GM12878 (cell line): ENCODE data around the gene RSPH1. TPM values are rescaled to one million over a fixed set of nuclear protein-coding genes. Genes with fewer than 3 reads are reported as not detected.

Experiments used
- ATAC-seq: fragments of 200-7000 bp; cut with Tn5 transposase; 3 replicates; pipeline ENCODE4 v1.9.1; 2020; ENCODE audit warnings: mild to moderate bottlenecking, moderate library complexity
- BruUV-seq: library from RNA; stranded (reverse); fragments of 400-500 nt; replicated peaks from 2 replicates; lab custom pipeline; 2021; lab: Mats Ljungman, UMichigan
- CTCF ChIA-PET: fragments of 300-600 bp; sonication (Branson Sonifier 250); formaldehyde crosslinking; extraction: SDS; loops from one replicate; lab custom pipeline; 2021; ENCODE audit warnings: inconsistent platforms; lab: Yijun Ruan, JAX
- POLR2A ChIA-PET: fragments of 350-600 bp; formaldehyde crosslinking; extraction: SDS; loops from one replicate; lab custom pipeline; 2021; ENCODE audit warnings: inconsistent platforms; lab: Charles Lee
- RAD21 ChIA-PET: fragments of 300-600 bp; sonication (Branson Sonifier 250); formaldehyde crosslinking; loops from one replicate; lab custom pipeline; 2023; ENCODE audit warnings: antibody characterized with exemption; ENCODE audit not compliant: unreplicated experiment; lab: Charles Lee
- SMC1A ChIA-PET: fragments of 300-600 bp; sonication (Branson Sonifier 250); formaldehyde crosslinking; loops from one replicate; lab custom pipeline; 2023; ENCODE audit not compliant: unreplicated experiment, uncharacterized antibody; lab: Charles Lee
- DNase-seq: peaks from one replicate; pipeline ENCODE4 v3.0.0-alpha.2; 2011; ENCODE audit warnings: low read depth, low spot score
- FAIRE-seq: peaks from 3 replicates; lab custom pipeline; 2011; peaks lifted over from hg19 to GRCh38; lab: Jason Lieb, UNC
- H2AFZ ChIP-seq: 2 replicates; pipeline ENCODE4 v1.6.0; 2011; ENCODE audit warnings: low read depth, low read length, control low read depth; ENCODE audit not compliant: control insufficient read depth
- H3K27ac ChIP-seq: 2 replicates; pipeline ENCODE4 v1.5.1; 2011; ENCODE audit warnings: control low read depth; ENCODE audit not compliant: control insufficient read depth, insufficient read depth
- H3K27me3 ChIP-seq, 2 experiments: replicated peaks in 1 of 2; 2 replicates each; pipeline versions ENCODE4 v1.6.0 to v1.6.1; 2011; ENCODE audit warnings: low read length in 1 of 2; ENCODE audit not compliant: control insufficient read depth in 2 of 2, insufficient read depth in 2 of 2
- H3K36me3 ChIP-seq, 2 experiments: 2 replicates each; pipeline ENCODE4 v1.5.1; 2011; ENCODE audit warnings: low read length in 1 of 2; ENCODE audit not compliant: control insufficient read depth in 2 of 2, insufficient read depth in 2 of 2
- H3K4me1 ChIP-seq: 2 replicates; pipeline ENCODE4 v1.6.1; 2011; ENCODE audit warnings: mild to moderate bottlenecking, low read length, moderate library complexity, mixed read lengths; ENCODE audit not compliant: control insufficient read depth, insufficient read depth
- H3K4me2 ChIP-seq: 2 replicates; pipeline ENCODE4 v1.6.0; 2011; ENCODE audit warnings: control low read depth; ENCODE audit not compliant: control insufficient read depth, insufficient read depth
- H3K4me3 ChIP-seq: fragments of 200-600 bp; sonication (generic); 2 replicates; pipeline ENCODE4 v1.5.1; 2016
- H3K79me2 ChIP-seq: 2 replicates; pipeline ENCODE4 v1.6.0; 2011; ENCODE audit warnings: low read length; ENCODE audit not compliant: control insufficient read depth, insufficient read depth
- H3K9ac ChIP-seq: 2 replicates; pipeline ENCODE4 v1.8.0; 2011; ENCODE audit warnings: low read length, control low read depth, mixed read lengths; ENCODE audit not compliant: control insufficient read depth, insufficient read depth
- H3K9me3 ChIP-seq: replicated peaks from 3 replicates; pipeline ENCODE4 v1.5.1; 2011; ENCODE audit warnings: mild to moderate bottlenecking, low read length; ENCODE audit not compliant: control insufficient read depth, insufficient read depth
- H4K20me1 ChIP-seq: 2 replicates; pipeline ENCODE4 v1.6.0; 2011; ENCODE audit not compliant: control insufficient read depth, insufficient read depth
- ATF7 ChIP-seq: fragments of 450-650 bp; IDR thresholded peaks from 2 replicates; pipeline ENCODE4 v1.6.1; 2016; ENCODE audit warnings: low read depth, mild to moderate bottlenecking
- GABPA ChIP-seq: IDR thresholded peaks from 2 replicates; pipeline ENCODE4 v1.6.1; 2014; ENCODE audit warnings: antibody characterized with exemption, low read depth, mild to moderate bottlenecking, inconsistent platforms
- GATAD2B ChIP-seq: fragments of 450-650 bp; conservative IDR thresholded peaks from 2 replicates; pipeline ENCODE4 v1.6.1; 2017; ENCODE audit warnings: low read depth, mild to moderate bottlenecking, moderate library complexity
- HDGF ChIP-seq: fragments of 450-650 bp; IDR thresholded peaks from 2 replicates; pipeline ENCODE4 v1.6.1; 2016; ENCODE audit warnings: antibody characterized with exemption
- KDM1A ChIP-seq: fragments of 200-600 bp; sonication (generic); IDR thresholded peaks from 2 replicates; pipeline ENCODE4 v1.6.1; 2016; ENCODE audit warnings: borderline replicate concordance
- NFYA ChIP-seq: IDR thresholded peaks from 2 replicates; pipeline ENCODE4 v1.6.1; 2011; ENCODE audit warnings: low read depth, mild to moderate bottlenecking, low read length, improper control_type of control experiment, borderline replicate concordance
- NFYB ChIP-seq: IDR thresholded peaks from 2 replicates; pipeline ENCODE4 v1.6.1; 2011; ENCODE audit warnings: low read depth, mild to moderate bottlenecking, low read length, improper control_type of control experiment, moderate library complexity; ENCODE audit not compliant: insufficient read depth
- NR2C1 ChIP-seq: fragments of 450-650 bp; IDR thresholded peaks from 2 replicates; pipeline ENCODE4 v1.6.1; 2017; ENCODE audit warnings: antibody characterized with exemption, mild to moderate bottlenecking, moderate library complexity
- PAX5 ChIP-seq: IDR thresholded peaks from 2 replicates; pipeline ENCODE4 v1.6.1; 2011; ENCODE audit warnings: low read depth, low read length, borderline replicate concordance
- POLR2A ChIP-seq: IDR thresholded peaks from 2 replicates; pipeline ENCODE4 v1.6.1; 2011; ENCODE audit warnings: low read depth, mild to moderate bottlenecking, low read length
- POLR2AphosphoS5 ChIP-seq: IDR thresholded peaks from 2 replicates; pipeline ENCODE4 v1.6.1; 2011; ENCODE audit warnings: mild to moderate bottlenecking, low read length, inconsistent platforms
- SMC3 ChIP-seq: IDR thresholded peaks from 2 replicates; pipeline ENCODE4 v1.6.1; 2011; ENCODE audit warnings: low read length, improper control_type of control experiment, borderline replicate concordance
- SREBF1 ChIP-seq: IDR thresholded peaks from 2 replicates; pipeline ENCODE4 v1.6.1; 2012; ENCODE audit warnings: mild to moderate bottlenecking, low read length
- SRF ChIP-seq, 2 experiments: IDR thresholded peaks; 2 replicates each; pipeline ENCODE4 v1.6.1; 2011; ENCODE audit warnings: low read depth in 2 of 2, low read length in 2 of 2, mild to moderate bottlenecking in 1 of 2, moderate library complexity in 1 of 2
- YY1 ChIP-seq: IDR thresholded peaks from 2 replicates; pipeline ENCODE4 v1.6.1; 2011; ENCODE audit warnings: low read depth, mild to moderate bottlenecking, low read length
- ZNF274 ChIP-seq: IDR thresholded peaks from one replicate; pipeline ENCODE4 v1.8.0; 2011; ENCODE audit not compliant: insufficient read length, insufficient read depth
- WGBS: methylation state at CpG from one replicate; pipeline ENCODE4 v1.1.6; 2016; ENCODE audit warnings: low lambda C conversion rate; ENCODE audit not compliant: insufficient replicate concordance, insufficient coverage; ENCODE audit errors: missing lambda C conversion rate; 5-methylcytosine and 5-hydroxymethylcytosine counted together
- in situ Hi-C: fragments of 300-500 bp; cut with MboI; formaldehyde crosslinking; loops from 9 replicates; pipeline ENCODE4 v1.14.3; 2018; ENCODE audit warnings: mixed read lengths
- intact Hi-C: fragments of 100-400 bp; cut with micrococcal nuclease; formaldehyde crosslinking; loops from one replicate; pipeline ENCODE4 v1.14.2; 2022; ENCODE audit not compliant: unreplicated experiment
- polyA plus RNA-seq, 11 experiments: library from polyadenylated mRNA; depleted of rRNA in 4 of 11; unstranded in 6 of 11; stranded (reverse) in 5 of 11; fragments of >200 nt; fragmentation: Nextera tagmentation in 4 of 11; fragmentation: Illumina TruSeq in 1 of 11; extraction: Ambion mirVana in 4 of 11; extraction: Trizol in 1 of 11; gene quantifications; 1 replicate in 1 of 11; 2 replicates in 10 of 11; pipeline versions ENCODE4 v1.2.1 to v1.2.3, GENCODE V29; 2011 to 2016; ENCODE audit warnings: inconsistent platforms in 2 of 11, missing spikeins in 2 of 11, low read depth in 1 of 11
- total RNA-seq, 4 experiments: library from RNA; depleted of rRNA in 3 of 4; stranded (reverse); fragments of >200 nt in 3 of 4; fragmentation: Illumina TruSeq in 1 of 4; extraction: Trizol in 1 of 4; gene quantifications; 2 replicates each; pipeline versions ENCODE4 v1.2.1 to v1.2.3, GENCODE V29; 2013 to 2021
- TF ChIP-seq, protein P1 (sequence below): IDR thresholded peaks from 2 replicates; pipeline ENCODE4 v1.6.1; 2011; ENCODE audit warnings: low read depth, mild to moderate bottlenecking, low read length, moderate library complexity, borderline replicate concordance; ENCODE audit errors: extremely low read depth
- TF ChIP-seq, protein P2 (sequence below): fragments of 450-650 bp; IDR thresholded peaks from 2 replicates; pipeline ENCODE4 v1.6.1; 2017; ENCODE audit warnings: mild to moderate bottlenecking
- TF ChIP-seq, protein P3 (sequence below): fragments of 450-650 bp; conservative IDR thresholded peaks from 2 replicates; pipeline ENCODE4 v1.6.1; 2017; ENCODE audit warnings: mild to moderate bottlenecking, moderate library complexity
- TF ChIP-seq, protein P4 (sequence below): IDR thresholded peaks from 2 replicates; pipeline ENCODE4 v1.6.1; 2012; ENCODE audit warnings: low read depth, low read length, improper control_type of control experiment

RSPH1 gene
- total and polyA plus RNA-seq, 10 of the 15 experiments (the other 5 are each of a cell fraction or from before 2014, with no cell fraction given) = 0.11 to 1.4 (median 0.38) TPM

DNA sequence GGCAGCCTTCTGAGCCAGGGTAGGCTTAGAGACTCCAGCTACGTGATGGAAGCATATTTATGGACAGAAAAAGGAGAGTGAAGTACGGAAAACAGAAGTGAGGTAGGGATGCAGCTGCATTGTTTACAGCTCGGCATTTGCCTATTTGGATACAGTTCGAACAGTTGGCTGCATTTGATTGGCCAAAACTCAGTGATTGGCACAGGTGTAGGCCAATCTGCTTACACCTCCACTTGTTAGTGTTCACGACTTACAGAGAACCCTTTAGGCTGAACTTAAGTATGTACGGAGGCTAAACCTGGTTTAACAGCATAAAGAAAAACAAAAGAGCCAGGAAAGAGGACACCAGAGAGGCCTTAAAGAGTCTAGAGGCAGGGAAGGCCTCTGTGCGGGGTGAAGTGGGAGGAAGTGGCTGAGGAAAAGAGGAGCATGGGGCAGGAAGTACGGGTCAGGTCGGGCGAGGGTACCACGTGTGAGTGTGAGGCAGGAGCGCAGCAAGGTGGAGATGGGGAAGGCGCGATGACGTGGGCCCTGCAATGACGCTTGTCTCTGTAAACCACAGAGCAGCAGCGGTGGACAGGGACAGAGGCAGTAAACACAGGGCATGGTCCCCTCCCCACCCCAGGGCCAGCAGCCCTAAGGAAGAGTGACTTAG lies 32.0 kb downstream of the RSPH1 start:
- DNase-seq = no peak
- Histone ChIP-seq H3K4me1 (peaks cover 80% of the 10 kb centered on the region), H4K20me1 (no peaks in the 10 kb centered on the region), H3K79me2 (no peaks in the 10 kb centered on the region), H3K4me2 (no peak overlapping the region), H3K27ac (peak overlapping the region; percentile 59; the same call in 1 of the 2 replicates), H3K9me3 (no peaks in the 10 kb centered on the region), H2AFZ (peak overlapping the region; percentile 12), H3K27me3 (no peaks in the 10 kb centered on the region), H3K9ac (no peak overlapping the region), H3K4me3 (no peak overlapping the region), H3K36me3 (no peaks in the 10 kb centered on the region)
- BruUV-seq = no TSS peak
- ChIA-PET POLR2A (interaction anchor here (0.6 to 1.8 kb wide), 5 partner anchors 63 to 178 kb away, joined by 3 to 9 read pairs (median 5); no protein-coding TSS in a partner anchor), SMC1A (interaction anchor here (0.5 to 12.0 kb wide), 5 partner anchors 42 to 153 kb away, joined by 3 to 268 read pairs (median 4); no protein-coding TSS in a partner anchor), CTCF (interaction anchor here (0.6 to 7.8 kb wide), 2 partner anchors 12 to 72 kb away, joined by 3 to 168 read pairs; no protein-coding TSS in a partner anchor), RAD21 (interaction anchor here (0.8 to 7.2 kb wide), 5 partner anchors 12 to 71 kb away, joined by 3 to 146 read pairs (median 4); no protein-coding TSS in a partner anchor)
- WGBS = 54% methylated on average over 17 of the region's 17 CpGs
- FAIRE-seq = no peak
- ATAC-seq = peak; percentile 1; the same call in 1 of the 3 replicates
- in situ Hi-C loops (no loop called here), intact Hi-C loops (loop anchor here (10.0 kb wide), 1 partner anchor 229 kb away; no protein-coding TSS in a partner anchor)
- TF ChIP-seq, protein P1, sequence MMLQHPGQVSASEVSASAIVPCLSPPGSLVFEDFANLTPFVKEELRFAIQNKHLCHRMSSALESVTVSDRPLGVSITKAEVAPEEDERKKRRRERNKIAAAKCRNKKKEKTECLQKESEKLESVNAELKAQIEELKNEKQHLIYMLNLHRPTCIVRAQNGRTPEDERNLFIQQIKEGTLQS = no peak
- TF ChIP-seq ZNF274 (no peak), SREBF1 (no peak), POLR2A (no peak), PAX5 (no peak), SMC3 (no peak), GATAD2B (no peak), SRF (IDR thresholded peaks at IDR 0.05; ENCODE audit: low read depth in 2 of 2, low read length in 2 of 2) (no peak), NFYB (peak; percentile 82), KDM1A (no peak), NR2C1 (no peak), ATF7 (no peak), YY1 (no peak), HDGF (peak; percentile 84), GABPA (no peak), NFYA (peak; percentile 48), POLR2AphosphoS5 (no peak)
- TF ChIP-seq, protein P2, sequence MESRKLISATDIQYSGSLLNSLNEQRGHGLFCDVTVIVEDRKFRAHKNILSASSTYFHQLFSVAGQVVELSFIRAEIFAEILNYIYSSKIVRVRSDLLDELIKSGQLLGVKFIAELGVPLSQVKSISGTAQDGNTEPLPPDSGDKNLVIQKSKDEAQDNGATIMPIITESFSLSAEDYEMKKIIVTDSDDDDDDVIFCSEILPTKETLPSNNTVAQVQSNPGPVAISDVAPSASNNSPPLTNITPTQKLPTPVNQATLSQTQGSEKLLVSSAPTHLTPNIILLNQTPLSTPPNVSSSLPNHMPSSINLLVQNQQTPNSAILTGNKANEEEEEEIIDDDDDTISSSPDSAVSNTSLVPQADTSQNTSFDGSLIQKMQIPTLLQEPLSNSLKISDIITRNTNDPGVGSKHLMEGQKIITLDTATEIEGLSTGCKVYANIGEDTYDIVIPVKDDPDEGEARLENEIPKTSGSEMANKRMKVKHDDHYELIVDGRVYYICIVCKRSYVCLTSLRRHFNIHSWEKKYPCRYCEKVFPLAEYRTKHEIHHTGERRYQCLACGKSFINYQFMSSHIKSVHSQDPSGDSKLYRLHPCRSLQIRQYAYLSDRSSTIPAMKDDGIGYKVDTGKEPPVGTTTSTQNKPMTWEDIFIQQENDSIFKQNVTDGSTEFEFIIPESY = 0 out of 2 replicates have a peak, but pooled peaks have one; percentile 22
- TF ChIP-seq, protein P3, sequence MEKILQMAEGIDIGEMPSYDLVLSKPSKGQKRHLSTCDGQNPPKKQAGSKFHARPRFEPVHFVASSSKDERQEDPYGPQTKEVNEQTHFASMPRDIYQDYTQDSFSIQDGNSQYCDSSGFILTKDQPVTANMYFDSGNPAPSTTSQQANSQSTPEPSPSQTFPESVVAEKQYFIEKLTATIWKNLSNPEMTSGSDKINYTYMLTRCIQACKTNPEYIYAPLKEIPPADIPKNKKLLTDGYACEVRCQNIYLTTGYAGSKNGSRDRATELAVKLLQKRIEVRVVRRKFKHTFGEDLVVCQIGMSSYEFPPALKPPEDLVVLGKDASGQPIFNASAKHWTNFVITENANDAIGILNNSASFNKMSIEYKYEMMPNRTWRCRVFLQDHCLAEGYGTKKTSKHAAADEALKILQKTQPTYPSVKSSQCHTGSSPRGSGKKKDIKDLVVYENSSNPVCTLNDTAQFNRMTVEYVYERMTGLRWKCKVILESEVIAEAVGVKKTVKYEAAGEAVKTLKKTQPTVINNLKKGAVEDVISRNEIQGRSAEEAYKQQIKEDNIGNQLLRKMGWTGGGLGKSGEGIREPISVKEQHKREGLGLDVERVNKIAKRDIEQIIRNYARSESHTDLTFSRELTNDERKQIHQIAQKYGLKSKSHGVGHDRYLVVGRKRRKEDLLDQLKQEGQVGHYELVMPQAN = no peak
- TF ChIP-seq, protein P4, sequence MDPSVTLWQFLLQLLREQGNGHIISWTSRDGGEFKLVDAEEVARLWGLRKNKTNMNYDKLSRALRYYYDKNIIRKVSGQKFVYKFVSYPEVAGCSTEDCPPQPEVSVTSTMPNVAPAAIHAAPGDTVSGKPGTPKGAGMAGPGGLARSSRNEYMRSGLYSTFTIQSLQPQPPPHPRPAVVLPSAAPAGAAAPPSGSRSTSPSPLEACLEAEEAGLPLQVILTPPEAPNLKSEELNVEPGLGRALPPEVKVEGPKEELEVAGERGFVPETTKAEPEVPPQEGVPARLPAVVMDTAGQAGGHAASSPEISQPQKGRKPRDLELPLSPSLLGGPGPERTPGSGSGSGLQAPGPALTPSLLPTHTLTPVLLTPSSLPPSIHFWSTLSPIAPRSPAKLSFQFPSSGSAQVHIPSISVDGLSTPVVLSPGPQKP = no peak
